Naive B cell (primary cell): ENCODE results near the gene DGCR8. TPM values are rescaled to one million over a fixed set of nuclear protein-coding genes. Genes with fewer than 3 reads are reported as not detected.
A peak's percentile ranks its signal among the peaks of the same experiment; 100 is the strongest.

ENCODE experiments used
- ATAC-seq, 2 donors: fragments of 150-1000 bp; cut with Tn5 transposase; 2 replicates each; pipeline ENCODE4 v1.10.0; 2021; ENCODE audit warnings: low read depth in 2 of 2, mild to moderate bottlenecking in 2 of 2, moderate library complexity in 2 of 2
- DNase-seq: peaks from one replicate; pipeline ENCODE4 v3.0.0; 2022
- H3K27ac Mint-ChIP-seq, 6 donors: one replicate each; pipeline ENCODE4 v1.8.0; 2020 to 2022; ENCODE audit warnings: mild to moderate bottlenecking in 6 of 6, mixed read lengths in 6 of 6, moderate library complexity in 5 of 6, inconsistent platforms in 2 of 6
- H3K27me3 Mint-ChIP-seq, 3 donors: one replicate each; pipeline ENCODE4 v1.8.0; 2021 to 2022; ENCODE audit warnings: mixed read lengths in 3 of 3, mild to moderate bottlenecking in 1 of 3
- H3K36me3 Mint-ChIP-seq, 2 donors: one replicate each; pipeline ENCODE4 v1.8.0; 2020 to 2022; ENCODE audit warnings: mixed read lengths in 2 of 2, inconsistent platforms in 1 of 2, mild to moderate bottlenecking in 1 of 2
- H3K4me1 Mint-ChIP-seq, 3 donors: one replicate each; pipeline ENCODE4 v1.8.0; 2020 to 2022; ENCODE audit warnings: mixed read lengths in 3 of 3, inconsistent platforms in 1 of 3, mild to moderate bottlenecking in 1 of 3, moderate library complexity in 1 of 3
- H3K4me3 Mint-ChIP-seq, 8 donors: one replicate each; pipeline ENCODE4 v1.8.0; 2020 to 2022; ENCODE audit warnings: mild to moderate bottlenecking in 8 of 8, mixed read lengths in 8 of 8, moderate library complexity in 8 of 8, inconsistent platforms in 2 of 8
- H3K9me3 Mint-ChIP-seq, 7 donors: one replicate each; pipeline ENCODE4 v1.8.0; 2020 to 2022; ENCODE audit warnings: mixed read lengths in 7 of 7, mild to moderate bottlenecking in 5 of 7, inconsistent platforms in 2 of 7, moderate library complexity in 1 of 7
- polyA plus RNA-seq, 6 donors: library from polyadenylated mRNA; unstranded; fragments of 300-500 nt; fragmentation: Illumina TruSeq; gene quantifications; one replicate each; pipeline ENCODE4 v1.2.3, GENCODE V29; 2021; ENCODE audit warnings: low read depth in 6 of 6

DGCR8 gene
- polyA plus RNA-seq, 6 donors from 2014 or later: 0.49 to 6.7 (median 2.3) TPM

DNA sequence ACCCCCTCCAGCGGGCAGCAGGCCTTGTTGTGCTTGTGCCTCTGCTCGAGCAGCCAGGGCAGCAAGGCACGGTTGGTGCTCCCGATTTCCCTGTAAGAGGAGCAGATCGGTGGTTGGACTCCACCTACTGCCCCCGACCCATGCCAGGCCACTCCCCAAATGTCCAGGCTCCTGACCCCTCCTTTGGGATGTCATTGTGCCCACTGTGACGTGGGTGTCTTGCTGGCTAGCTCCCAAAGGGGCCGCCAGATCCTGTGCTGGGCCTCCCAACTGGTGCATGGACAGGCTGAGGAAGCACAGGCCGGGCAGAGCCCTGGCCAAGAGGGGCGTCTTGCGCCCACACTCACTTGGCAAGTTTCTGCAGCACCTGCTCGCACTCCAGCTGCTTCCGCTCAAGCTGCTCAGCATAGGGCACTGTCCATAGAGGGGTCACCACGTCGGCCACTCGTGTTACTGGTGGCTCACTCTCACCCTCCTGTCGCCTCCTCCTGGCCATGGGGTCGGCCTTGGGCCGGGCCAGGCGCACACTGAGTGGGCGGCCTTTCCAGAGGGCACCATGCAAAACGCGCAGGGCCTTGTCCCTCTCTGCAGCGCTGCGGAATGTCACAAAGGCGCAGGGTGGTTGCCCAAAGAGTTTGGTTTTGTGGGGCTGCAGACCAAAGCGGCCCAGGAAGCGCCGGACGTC is 35.8 kb downstream of the DGCR8 start, which contains the start of gene RANBP1:
Gene RANBP1, plus strand, starts transcription at position 414 of the 685 bp plus-strand sequence. Its CDS starts 81 bp downstream, at position 495.
- Mint-ChIP-seq H3K27me3 (no peaks in the 10 kb centered on the region), H3K27ac (peak within 1 kb of the TSS; percentile 49 to 97 (median 92)), H3K4me3 (peak within 1 kb of the TSS; percentile 79 to 95 (median 92)), H3K9me3 (no peaks in the 10 kb centered on the region), H3K4me1 (peaks cover 24 to 38% (median 32%) of the 10 kb centered on the region in 3 donors), H3K36me3 (no peaks in the 10 kb centered on the region)
- no peak for DNase-seq
- no peak for ATAC-seq

DNA sequence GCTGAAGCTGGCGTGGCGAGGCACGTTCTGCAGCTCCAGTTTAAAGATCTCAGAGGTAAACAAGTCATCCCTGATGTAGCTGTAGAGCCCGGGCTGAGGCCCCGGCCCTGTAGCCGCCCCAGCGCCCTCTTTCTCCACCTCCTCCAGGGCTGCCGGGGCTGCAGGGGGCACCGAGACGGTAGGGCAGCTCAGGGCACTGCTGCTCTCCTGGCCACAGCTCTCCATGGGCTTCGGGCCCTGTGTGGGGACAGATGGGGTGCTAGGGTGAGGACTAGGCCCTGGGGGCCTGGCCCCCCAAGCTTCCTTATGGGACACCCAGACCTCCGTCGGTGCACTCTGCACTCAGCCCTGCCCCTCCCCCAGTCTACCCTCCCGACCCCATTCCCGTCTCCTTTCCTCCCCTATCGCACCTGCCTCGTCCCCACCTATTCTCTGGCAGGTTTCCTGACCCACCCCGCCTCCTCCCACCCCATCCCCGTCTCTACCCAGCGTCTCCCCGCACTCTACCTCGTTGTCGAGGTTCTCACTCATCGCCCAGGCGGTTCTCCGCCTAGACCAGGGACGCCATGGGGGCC is 36.4 kb downstream of the DGCR8 start:
- no peaks in the 10 kb centered on the region for H3K36me3 Mint-ChIP-seq
- H3K4me1 Mint-ChIP-seq: peaks cover 24 to 38% (median 38%) of the 10 kb centered on the region in 3 donors
- no peak for DNase-seq
- no peak for ATAC-seq
- no peaks in the 10 kb centered on the region for H3K9me3 Mint-ChIP-seq
- H3K4me3 Mint-ChIP-seq: peak overlapping the region; percentile 79 to 95 (median 92)
- H3K27ac Mint-ChIP-seq: peak overlapping the region; percentile 49 to 97 (median 92)
- no peaks in the 10 kb centered on the region for H3K27me3 Mint-ChIP-seq

DNA sequence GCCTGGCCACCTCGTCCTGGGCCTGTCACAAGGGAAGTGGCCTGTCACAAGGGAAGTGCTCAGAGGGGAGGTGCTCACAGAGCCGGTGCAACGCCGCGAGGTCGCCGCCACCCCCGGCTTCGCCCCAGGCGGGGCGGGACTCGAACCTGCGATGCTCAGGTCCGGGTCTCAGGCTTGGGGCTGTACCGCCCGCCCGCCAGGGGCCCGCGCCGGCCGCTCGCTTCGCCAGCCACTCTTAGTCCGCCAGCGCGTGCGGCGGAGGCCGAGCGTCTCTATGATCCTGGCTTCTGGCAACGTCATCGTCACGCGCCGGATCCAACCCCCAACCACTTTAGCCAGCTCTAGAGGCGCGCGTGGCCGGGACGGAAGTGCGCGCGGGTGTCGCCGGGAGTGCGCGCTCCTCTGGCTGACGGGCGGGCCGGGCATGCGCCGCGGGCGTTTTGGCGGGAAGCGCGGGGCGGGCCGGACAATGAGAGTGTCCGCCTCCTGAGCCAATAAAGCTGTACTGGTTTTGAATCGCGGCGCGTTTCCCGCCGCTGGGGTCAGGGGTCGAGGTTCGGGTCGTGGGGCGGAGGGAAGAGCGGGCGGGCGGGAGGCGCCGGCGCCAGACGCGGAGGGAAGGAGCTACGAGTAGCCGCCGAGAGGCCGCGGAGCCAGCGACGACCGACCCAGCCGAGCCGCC is 37.1 kb downstream of the DGCR8 start, which contains the start of gene TRMT2A:
Gene TRMT2A, minus strand, starts transcription at position 276 of the 682 bp plus-strand sequence. CDS start 320 bp downstream, outside the sequence.
- Mint-ChIP-seq H3K27ac (peak within 1 kb of the TSS; percentile 89 to 97 (median 93)), H3K36me3 (no peaks in the 10 kb centered on the region), H3K9me3 (no peaks in the 10 kb centered on the region), H3K4me1 (peaks cover 22 to 44% (median 38%) of the 10 kb centered on the region in 3 donors), H3K4me3 (peak within 1 kb of the TSS; percentile 79 to 95 (median 92)), H3K27me3 (no peaks in the 10 kb centered on the region)
- DNase-seq (peak; percentile 98), ATAC-seq (peak; percentile 85 to 87)

DNA sequence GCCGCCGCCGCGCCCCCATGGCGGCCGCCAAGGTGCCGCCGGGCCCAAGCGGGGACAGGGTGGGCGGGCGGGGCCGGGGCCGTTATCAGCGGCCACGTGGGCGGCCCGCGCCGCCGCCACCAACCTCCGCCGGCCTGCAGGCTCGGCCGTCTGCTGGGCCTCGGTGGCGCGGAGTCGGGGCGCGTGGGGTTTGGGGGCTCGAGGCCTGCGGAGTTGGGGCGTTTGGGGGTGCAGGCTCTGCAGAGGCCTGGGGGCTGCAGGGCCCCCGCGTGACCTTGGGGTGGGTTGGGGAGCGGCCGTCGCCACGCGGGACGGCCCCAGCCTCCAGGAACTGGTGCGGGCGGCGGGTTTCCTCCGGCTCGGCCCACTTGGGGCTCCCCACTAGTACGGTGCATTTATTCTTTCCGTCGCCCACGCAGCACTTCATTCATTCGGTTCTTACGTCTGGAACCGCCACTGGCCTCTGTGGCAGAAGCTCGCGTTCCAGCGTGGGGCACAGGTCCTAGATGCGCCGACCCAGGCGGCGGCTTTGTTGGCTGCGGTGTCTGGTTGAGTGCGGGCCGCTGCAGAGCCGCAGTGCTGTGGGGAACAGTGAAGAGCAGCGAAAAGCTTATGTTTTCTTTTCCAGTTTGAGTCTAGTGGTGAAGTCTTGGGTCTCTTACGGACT is 37.7 kb downstream of the DGCR8 start:
- Mint-ChIP-seq H3K27ac (peak overlapping the region; percentile 36 to 91 (median 68)), H3K9me3 (no peaks in the 10 kb centered on the region), H3K4me3 (peak overlapping the region; percentile 69 to 90 (median 86)), H3K27me3 (no peaks in the 10 kb centered on the region), H3K36me3 (no peaks in the 10 kb centered on the region), H3K4me1 (peaks cover 26 to 48% (median 45%) of the 10 kb centered on the region in 3 donors)
- ATAC-seq (peak; percentile 17 to 25), DNase-seq (peak; percentile 28)

DNA sequence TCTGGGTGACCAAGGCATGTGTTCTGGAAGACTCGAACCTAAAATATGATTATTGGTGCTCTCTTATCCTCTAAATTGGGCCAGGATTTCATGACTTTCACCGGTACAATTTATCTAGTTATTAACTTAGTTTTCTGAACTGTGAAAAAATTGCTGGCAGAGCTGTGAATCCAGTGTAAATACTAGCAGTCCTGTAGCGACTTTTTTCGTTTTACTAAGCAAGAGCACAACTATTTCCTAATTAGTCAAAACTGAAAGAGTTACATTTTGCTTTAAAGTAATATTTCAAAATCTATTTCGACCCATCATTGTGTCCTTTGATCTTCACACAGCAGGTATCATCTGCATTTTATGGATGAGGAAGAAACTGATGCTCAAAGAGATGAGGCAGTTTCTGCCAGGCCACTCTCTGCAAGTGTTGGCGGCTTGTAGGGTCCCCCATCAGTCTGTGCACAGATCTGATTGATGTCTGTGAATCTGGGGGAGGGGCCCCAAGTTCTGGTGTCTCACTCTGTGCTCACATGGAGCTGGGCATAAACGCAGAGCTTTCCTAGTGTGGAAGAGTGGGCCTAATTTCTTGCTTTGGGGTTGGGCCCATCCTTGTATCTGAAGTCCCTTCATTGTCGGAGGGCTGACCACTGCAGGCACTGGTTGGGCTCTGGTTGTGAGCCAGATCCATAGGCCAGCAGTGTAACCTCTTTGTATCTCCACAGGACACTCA is 38.4 kb downstream of the DGCR8 start:
- H3K36me3 Mint-ChIP-seq: no peaks in the 10 kb centered on the region
- H3K4me3 Mint-ChIP-seq: peak overlapping the region; percentile 69 to 90 (median 86)
- ATAC-seq (no peak), DNase-seq (no peak)
- H3K9me3 Mint-ChIP-seq: no peaks in the 10 kb centered on the region
- peaks cover 29 to 51% (median 48%) of the 10 kb centered on the region in 3 donors for H3K4me1 Mint-ChIP-seq
- peak overlapping the region; percentile 36 to 91 (median 72) for H3K27ac Mint-ChIP-seq
- H3K27me3 Mint-ChIP-seq: no peaks in the 10 kb centered on the region

DNA sequence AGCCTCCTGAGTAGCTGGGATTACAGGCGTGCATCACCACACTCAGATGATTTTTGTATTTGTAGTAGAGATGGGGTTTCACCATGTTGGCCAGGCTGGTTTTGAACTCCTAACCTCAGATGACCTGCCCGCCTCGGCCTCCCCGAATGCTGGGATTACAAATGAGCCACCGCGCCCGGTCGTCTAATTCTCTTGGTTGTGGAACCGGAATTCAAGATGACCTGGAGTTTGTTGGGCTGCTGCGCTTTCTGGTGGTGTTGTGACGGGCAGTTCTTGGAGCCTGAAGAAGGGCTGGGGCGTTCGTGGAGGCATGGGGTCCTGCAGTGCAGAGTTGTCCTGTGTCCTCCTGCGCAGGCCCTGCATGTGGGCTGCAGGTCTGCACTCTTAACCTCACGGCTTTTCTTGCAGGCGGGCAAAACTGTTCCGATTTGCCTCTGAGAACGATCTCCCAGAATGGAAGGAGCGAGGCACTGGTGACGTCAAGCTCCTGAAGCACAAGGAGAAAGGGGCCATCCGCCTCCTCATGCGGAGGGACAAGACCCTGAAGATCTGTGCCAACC is 41.9 kb downstream of the DGCR8 start:
- Mint-ChIP-seq H3K4me1 (peaks cover 19 to 45% (median 39%) of the 10 kb centered on the region in 3 donors), H3K9me3 (no peaks in the 10 kb centered on the region), H3K4me3 (peak overlapping the region in 1 of 8 donors; percentile 41), H3K27ac (peak overlapping the region in 2 of 6 donors; percentile 33 to 57), H3K36me3 (no peaks in the 10 kb centered on the region), H3K27me3 (no peaks in the 10 kb centered on the region)
- ATAC-seq: no peak
- DNase-seq: no peak

DNA sequence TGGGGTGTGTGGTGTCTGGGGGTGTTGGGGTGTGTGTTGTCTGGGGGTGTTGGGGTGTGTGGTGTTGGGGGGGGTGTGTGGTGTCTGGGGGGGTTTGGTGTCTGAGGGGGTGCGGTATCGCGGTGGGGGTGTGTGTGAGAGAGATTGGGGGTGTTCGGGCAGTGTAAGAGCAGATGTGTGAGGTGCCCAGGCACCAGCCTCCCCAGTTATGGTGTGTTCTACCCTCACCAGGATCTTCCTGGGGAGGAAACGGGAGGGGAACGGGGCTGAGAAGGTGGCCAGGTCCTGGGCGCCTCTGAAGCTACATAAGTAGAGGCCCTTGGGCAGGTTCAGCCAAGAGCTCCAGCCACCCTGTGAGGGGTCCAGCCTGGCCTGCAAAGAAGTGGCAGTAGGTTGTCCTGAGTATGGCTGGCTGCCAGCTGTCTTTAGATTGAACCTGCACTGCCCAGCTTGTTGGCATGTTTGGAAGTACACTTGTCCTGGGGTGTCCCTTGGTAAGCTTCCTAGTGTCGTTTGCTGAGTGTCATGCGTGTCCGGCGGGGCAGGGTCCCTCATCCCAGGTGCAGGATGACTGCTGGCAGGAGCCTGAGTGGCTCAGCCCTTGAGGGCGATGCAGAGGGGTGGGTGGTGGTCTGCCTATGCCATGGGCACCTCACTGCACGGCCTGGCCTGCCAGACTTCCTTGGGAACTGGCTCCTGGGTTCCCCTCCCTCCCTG is 43.5 kb downstream of the DGCR8 start:
- no peaks in the 10 kb centered on the region for H3K27me3 Mint-ChIP-seq
- no peaks in the 10 kb centered on the region for H3K9me3 Mint-ChIP-seq
- H3K36me3 Mint-ChIP-seq: no peaks in the 10 kb centered on the region
- no peak for DNase-seq
- H3K4me3 Mint-ChIP-seq: no peak overlapping the region
- H3K27ac Mint-ChIP-seq: peak overlapping the region in 2 of 6 donors; percentile 26 to 93
- ATAC-seq: no peak
- H3K4me1 Mint-ChIP-seq: peaks cover 19 to 40% (median 33%) of the 10 kb centered on the region in 3 donors

DNA sequence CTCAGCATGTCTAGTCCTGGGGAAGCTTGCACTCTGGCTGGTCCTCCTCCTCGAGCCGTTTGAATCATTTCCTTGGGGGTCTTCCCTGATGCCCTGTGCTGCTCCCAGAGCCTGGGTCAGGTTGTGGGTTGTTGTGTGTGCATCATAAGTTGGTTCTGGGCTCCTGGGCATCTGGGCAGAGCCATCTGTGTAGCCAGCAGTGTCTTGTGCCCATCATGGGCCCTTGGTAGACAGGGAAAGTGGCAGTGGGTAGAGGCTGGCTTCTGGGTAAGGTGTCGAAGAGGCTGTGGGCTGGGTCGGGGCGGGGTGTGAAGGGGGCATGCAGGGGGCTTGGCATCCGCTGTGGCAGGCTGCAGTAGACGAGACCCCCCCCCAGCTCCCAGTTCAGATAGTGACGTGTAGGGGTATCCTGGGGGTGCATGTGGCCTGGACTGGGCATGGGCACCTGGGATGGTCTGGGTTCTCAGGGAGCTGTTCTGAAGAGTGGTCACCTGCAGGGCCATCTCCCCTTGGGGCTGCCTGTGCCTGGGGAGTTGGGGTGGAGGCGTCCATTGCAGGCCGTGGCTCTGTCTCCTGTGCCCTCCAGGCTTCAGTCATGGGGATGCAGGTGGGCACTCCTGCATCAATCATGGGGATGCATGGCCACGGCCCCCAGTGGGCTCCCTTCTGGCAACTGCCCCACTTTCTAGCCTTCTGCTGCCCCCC is 44.2 kb downstream of the DGCR8 start:
- Mint-ChIP-seq H3K9me3 (no peaks in the 10 kb centered on the region), H3K4me3 (no peak overlapping the region), H3K4me1 (peaks cover 15 to 35% (median 27%) of the 10 kb centered on the region in 3 donors), H3K27ac (peak overlapping the region in 2 of 6 donors; percentile 26 to 93), H3K27me3 (no peaks in the 10 kb centered on the region), H3K36me3 (no peaks in the 10 kb centered on the region)
- ATAC-seq (no peak), DNase-seq (no peak)

DNA sequence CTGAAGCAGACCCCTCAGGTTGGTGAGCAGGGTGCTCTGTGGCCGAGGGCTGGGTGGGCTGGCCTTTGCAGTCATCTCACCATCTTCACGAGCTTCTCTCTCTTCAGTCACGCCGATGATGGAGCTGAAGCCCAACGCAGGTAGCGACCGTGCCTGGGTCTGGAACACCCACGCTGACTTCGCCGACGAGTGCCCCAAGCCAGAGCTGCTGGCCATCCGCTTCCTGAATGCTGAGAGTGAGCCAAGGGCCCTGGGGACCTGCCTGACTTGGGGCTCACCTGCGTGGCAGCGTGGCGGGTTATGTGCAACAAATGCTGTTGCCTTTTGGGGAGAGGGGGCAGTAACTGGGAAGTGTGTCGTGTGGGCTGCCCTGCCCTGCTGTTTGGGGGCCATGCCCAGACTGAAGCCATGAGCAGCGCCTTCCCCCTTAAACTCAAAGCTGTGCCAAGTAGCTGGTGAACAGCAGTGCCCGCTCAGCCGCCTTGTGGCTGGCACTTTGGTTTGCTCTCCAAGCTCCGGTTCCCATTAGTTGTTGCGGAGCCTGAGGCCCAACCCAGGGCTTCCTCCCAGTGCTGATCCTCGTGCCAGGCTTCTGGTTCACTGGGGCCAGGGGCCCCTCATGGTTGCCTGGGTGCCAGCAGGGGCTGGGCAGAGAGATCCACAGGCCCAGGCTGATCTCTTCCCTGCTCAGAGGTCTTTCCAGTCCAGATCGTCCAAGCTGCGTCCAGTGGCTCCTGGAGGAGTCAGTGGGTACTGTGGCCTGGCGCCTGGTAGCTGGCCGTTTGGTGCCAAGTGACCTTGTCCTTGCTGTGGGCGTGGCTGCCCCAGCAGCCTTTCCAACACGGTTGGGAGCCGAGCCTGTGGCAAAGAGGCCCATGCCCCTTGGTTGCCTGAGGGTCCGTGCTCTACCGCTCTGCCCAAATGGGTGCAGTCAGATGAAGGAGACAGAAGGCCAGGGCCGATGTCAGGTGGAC is 45.4 kb downstream of the DGCR8 start:
- H3K4me1 Mint-ChIP-seq: peaks cover 15 to 27% (median 19%) of the 10 kb centered on the region in 3 donors
- H3K4me3 Mint-ChIP-seq: peak overlapping the region in 1 of 8 donors; percentile 5

DNA sequence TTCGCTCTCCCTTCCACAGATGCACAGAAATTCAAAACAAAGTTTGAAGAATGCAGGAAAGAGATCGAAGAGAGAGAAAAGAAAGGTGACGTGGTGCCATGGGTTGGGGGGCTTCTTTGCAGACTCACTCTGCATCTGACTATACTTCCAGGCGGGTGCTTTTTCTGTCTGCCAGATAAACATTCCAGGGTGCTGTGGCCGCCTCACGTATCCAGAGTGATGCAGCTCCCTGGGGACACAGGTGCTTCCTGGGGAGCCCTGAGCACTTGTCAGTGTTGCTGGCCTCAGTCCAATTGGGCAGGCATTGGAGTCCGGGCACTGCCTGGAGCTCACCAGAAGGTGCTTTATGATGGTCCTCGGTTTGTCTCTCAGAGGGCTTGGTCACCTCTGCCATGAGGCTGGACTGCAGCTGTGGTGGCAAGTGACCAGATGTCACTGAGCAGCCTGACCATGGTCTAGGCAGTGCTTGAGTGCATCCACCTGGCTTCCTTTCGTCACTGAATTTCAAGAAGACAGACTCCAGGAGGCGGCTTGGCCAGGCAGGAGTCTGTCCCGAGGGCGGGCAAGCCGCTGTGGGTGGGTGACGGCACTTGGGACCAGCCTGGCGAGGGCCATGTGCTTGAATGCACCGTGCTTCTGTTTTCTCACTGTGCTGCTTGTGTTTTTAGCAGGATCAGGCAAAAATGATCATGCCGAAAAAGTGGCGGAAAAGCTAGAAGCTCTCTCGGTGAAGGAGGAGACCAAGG is 46.4 kb downstream of the DGCR8 start:
- Mint-ChIP-seq H3K27ac (peak overlapping the region in 1 of 6 donors; percentile 57), H3K9me3 (no peaks in the 10 kb centered on the region), H3K4me3 (peak overlapping the region in 1 of 8 donors; percentile 67), H3K4me1 (peaks cover 12 to 29% (median 15%) of the 10 kb centered on the region in 3 donors), H3K36me3 (no peaks in the 10 kb centered on the region), H3K27me3 (no peaks in the 10 kb centered on the region)
- DNase-seq: no peak
- ATAC-seq: no peak

More for the DNA sequence above, 45.4 kb downstream of the DGCR8 start:
- Mint-ChIP-seq H3K36me3 (no peaks in the 10 kb centered on the region), H3K9me3 (no peaks in the 10 kb centered on the region), H3K27ac (peak overlapping the region in 2 of 6 donors; percentile 78 to 86), H3K27me3 (no peaks in the 10 kb centered on the region)
- ATAC-seq (no peak), DNase-seq (no peak)
